ENCODE results near the gene FKRP.
"Not testable (repeated sequence)": the region's sequence is repeated elsewhere in the genome, so short reads cannot be mapped to it uniquely, and the experiment has no call there.

Gene FKRP

DNA sequence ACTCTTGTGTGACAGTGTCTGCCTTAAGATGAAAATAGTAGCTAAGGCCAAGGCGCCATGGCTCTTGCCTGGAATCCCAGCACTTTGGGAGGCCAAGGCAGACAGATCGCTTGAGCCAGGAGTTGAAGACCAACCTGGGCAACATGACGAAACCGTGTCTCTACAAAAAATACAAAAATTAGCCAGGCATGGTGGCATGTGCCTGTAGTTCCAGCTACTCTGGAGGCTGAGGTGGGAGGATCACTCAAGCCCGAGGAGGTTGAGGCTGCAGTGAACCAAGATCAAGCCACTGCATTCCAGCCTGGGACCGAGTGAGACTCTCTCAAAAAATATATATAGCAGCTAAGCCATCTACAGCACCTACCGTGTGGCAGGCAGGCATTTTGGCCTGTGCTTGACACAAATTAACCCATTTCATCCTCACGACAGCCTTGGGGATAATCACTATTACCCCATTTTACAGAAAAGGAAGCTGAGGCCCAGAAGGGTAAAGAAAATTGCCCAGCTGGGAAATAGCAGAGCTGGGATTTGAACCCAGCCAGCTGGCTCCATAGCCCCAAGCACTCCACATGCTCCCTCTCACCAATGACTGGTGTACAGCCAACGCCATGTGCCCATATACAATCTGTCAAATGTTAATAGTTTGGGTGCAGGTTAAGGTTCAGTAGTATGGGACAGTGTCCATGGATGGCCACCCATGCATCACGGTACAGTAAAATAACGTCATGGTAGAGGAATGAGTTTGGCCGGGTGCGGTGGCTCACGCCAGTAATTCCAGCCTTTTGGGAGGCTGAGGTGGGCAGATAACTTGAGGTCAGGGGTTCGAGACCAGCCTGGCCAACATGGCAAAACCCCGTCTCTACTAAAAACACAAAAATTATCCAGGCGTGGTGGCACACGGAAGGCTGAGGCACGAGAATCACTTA lies 39.5 kb downstream of the FKRP start:
- DNase-seq (ENCODE audit: low read depth in 2 of 2) = no peak

DNA sequence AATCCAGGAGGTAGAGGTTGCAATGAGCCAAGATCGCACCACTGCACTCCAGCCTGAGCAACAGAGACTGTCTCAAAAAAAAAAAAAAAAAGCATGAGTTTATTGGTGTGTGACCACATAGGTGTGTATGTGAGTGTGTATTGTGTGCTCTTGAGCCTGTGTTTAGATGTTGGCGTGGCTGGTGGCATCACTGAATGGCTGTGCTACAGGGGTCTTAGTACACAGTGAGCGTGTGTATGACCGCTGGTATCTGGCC lies 40.1 kb downstream of the FKRP start:
- no peak for DNase-seq (ENCODE audit: low read depth in 2 of 2)

DNA sequence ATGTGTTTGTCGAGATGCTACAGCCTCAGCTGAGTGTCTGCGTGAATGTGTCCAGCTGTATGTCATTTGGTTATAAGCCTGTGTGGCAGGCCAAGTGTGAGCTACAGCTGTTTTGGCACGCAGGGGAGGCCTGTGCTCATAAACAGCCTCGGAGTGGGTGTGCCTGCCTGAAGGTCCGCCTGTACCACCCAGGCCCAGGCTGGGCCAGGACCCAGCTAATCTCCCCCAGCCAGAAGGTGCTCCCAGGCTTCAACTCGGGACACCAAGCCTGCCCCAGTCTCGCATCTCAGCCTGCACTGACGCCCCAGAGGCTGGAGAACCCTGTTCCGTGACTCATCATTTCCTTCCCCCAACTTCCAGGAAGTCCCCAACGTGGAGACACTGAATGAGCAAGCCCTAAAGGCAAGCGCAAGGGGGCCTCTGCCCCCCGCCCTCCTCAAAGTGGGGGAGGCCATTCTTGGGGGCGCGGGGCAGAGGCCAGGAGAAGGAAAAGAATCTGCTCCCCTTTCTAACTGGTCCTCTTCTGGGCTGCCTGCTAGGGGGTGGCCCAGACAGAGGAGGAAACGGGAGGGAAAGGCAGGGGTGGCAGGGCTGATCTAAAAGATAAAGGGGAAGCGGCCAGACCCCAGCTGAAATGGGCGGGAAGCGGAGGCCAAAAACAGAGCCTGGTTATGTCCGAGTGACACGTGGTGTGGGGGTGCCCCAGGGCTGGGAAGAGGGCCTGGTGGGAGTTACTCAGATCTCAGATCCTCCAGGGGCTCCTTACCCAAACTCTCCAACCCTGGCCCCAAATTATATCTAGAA lies 40.6 kb downstream of the FKRP start:
- DNase-seq (ENCODE audit: low read depth in 2 of 2) = peak; percentile 73 to 80

DNA sequence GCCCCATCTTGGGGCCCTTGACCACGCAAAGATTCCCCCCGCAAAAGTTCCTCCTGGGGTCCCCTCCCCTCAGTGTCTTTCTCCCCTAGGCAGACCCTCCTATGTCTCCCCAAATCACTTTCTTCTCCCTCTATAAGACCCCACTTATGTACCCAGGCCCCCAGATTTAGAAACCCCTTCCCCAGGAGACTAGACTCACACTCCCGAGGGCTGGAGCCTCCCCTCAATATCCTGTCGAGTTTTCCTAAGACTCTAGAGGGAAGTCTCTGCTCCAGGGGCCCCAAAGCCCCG lies 41.1 kb downstream of the FKRP start:
- DNase-seq (ENCODE audit: low read depth in 2 of 2) = no peak

DNA sequence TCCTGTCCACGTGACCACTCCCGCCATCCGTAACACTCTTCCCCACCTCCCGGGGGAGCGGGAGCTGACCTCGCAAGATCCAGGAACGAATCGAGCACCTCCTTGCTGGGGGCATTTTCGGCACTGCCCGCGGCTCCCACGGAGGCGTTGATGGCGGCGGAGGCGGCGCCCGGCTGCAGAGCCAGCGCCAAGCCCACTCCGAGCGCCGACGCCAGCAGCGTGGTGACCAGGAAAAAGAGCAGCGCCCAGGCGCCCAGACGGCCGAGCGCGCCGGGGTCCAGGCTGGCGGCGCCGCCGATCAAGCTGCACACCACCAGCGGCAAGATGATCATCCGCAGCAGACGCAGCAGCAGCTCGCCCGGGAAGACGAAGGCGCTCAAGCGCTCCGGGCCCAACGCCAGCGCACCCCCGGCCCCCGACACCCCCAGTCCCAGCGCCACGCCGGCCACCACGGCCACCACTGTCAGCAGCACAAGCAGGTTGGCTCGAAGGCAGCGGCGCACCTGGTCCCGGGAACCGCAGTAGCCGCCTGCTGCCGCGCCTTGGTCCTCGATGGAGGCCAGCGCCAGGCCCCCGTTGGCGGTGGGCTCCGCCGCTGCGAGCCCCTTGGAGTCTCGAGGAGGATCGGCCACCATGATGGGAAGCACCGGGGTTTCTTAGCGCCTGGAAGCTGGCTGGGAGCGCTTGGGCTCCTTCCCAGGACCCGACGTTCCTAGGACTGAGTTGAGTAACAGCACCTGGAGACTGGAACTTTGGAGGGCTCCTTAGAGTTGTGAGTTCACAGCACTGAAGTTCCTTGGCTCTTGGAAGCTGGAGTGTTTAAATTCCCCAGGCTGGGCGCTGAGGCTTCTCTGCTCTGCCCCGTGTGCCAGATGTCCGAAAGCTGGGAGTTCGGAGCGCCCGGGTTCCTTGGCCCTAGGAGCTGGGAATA lies 41.7 kb downstream of the FKRP start:
- peak; percentile 5 to 26 for DNase-seq (ENCODE audit: low read depth in 2 of 2)

DNA sequence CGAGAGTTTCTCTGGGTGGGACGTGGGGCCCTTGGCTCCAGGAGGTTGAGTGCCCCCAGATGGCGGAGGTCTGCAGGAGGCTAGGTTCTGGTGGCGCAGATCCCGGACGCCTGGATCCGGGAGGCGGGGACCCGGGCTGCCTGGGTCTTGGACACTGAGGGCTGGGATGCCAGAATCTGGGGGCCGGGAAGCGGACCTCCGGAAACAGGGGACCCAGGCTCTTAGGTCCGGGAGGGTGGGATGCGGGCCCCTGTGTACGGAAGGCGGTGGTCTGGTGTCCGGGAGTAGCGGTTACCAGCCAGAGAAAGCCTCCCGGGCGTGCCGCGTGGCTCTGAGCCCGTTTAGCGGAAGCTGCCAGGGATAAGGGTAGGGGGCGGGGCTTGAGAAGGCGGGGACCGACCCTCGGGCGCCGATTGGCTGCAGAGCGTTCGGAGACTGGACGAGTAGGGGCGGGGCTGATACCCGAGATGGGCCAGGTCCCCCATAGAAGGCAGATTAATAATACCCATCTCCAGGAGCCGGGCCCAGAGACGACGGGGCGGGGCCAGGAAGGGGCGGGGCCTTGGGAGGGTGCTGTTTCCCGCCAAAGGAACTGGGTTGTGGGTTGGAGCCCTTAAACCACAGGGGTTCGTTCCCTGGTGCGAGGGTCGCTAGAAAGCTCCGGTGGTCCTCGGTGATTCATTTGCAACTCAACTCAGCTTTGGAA lies 42.6 kb downstream of the FKRP start, which contains the start of gene SLC1A5:
Gene SLC1A5 (minus strand): TSS at position 333 of the 706 bp plus-strand sequence. CDS start 629 bp downstream, outside the sequence.
- DNase-seq (ENCODE audit: low read depth in 2 of 2) = peak; percentile 98 to 99

DNA sequence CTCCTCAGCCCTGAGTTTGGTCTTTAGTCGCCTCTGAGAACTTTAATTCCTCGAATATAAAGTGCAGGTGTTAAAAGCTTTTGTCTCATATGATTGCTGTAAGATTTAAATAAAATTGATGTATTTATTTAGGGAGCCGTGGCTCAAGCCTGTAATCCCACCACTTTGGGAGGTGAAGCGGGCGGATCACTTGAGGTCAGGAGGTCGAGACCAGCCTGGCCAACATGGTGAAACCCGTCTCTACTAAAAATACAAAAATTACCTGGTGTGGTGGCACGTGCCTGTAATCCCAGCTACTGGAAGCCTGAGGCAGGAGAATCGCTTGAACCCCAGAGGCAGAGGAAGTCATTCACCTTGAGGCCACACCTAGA lies 43.1 kb downstream of the FKRP start:
- DNase-seq (ENCODE audit: low read depth in 2 of 2) = no peak

DNA sequence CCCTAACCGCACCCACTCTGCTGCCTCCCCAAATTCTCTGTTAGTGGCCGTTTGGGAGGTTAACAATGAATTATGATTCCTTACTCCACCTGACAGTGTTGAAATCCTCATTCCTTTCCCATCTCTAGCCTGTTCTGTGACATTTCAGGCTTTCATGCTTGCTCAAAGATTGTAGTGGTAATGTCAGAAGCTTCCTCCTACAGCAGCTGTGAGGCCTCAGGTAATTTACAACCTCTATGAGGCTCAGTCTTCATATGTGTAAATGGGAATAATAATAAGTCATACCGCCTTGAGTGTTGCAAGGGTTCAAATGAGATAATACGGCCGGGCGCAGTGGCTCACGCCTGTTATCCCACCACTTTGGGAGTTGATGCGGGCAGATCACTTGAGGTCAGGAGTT lies 43.5 kb downstream of the FKRP start:
- no peak for DNase-seq (ENCODE audit: low read depth in 2 of 2)

DNA sequence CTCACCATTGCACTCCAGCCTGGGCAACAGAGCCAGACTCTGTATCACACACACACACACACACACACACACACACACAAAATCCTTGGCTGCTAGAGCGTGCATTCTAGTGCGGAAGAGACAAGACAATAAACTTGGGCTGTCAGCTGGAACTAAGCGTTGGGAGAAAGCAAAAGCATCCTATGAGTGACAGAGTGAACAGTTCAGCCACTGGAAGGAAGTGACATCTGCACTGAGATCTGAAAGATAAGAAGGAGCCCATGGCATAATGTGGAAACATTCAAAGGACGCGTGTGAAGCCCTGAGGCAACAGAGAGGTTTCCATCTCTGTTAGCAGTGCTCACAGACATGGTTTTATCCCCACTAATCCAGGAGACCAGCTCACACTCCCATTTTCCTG lies 46.1 kb downstream of the FKRP start:
- no peak for DNase-seq (ENCODE audit: low read depth in 2 of 2)

DNA sequence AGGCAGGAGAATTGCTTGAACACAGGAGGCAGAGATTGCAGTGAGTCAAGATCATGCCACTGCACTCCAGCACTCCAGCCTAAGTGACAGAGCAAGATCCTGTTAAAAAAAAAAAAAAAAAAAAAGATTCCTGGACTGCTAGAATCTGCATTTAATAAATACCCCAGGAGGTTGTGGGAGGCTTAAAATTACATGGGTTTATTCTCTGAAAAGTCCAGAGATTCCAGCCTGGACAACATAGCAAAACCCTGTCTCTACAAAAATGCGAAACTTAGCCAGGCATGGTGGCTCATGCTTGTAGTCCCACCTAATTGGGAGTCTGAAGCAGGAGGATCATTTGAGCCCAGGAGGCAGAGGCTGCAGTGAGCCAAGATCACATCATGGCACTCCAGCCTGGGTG lies 52.0 kb downstream of the FKRP start:
- DNase-seq (ENCODE audit: low read depth in 2 of 2) = no peak

DNA sequence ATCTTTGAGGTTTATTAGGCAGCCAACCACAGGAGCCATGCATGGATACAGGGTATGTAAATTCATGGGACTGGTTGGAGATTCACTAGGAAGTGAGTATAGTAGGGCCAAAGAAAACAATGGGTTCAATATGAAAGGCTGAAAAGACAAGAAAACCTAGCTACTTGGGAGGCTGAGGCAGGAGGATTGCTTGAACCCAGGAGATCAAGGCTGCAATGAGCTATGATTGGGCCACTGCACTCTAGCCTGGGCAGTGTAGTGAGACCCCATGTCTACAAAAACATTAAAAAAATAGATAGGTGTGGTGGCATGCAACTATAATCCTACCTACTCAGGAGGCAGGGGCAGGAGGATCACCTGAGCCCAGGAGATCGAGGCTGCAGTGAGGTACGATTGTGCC lies 52.9 kb downstream of the FKRP start:
- DNase-seq (ENCODE audit: low read depth in 2 of 2) = no peak

DNA sequence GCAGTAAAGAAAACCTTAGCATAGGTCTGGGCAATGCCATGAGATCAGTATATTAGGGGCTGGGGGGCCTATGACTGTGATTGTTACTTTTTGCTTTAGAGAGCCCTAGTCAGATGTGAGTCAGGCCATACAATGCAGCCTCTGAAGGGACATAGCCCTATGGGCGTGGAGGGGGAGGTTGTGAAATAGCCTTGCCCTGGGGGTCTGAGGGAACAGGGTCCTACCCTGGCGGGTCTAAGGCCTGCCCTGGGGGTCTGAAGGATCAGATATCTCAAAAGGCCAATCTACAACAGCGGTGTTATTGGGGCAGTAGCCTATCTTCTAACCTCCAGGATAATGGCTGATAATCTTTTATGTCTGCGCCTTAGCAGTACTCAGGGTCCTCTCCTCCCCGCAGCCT lies 56.3 kb downstream of the FKRP start:
- DNase-seq (ENCODE audit: low read depth in 2 of 2) = no peak

DNA sequence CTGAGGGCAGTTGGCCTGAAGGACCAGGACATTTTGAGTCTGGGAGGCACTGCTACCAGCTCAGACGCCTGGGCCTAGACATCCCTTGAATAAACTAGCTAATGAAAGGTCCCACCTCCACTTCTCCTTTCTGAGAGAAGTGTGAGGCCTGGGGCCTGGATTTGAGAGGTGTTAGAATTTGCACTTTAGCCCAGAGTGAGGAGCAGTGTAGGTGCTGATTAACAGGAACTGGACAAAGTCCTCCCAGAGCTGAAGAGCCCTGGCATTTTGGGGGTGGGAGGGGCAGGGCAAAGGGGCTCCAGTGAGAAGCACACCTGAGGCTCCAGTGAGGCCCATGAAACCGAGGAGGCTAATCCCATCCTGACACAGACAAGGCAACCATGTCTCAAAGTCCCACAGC lies 57.7 kb downstream of the FKRP start:
- DNase-seq (ENCODE audit: low read depth in 2 of 2) = no peak

DNA sequence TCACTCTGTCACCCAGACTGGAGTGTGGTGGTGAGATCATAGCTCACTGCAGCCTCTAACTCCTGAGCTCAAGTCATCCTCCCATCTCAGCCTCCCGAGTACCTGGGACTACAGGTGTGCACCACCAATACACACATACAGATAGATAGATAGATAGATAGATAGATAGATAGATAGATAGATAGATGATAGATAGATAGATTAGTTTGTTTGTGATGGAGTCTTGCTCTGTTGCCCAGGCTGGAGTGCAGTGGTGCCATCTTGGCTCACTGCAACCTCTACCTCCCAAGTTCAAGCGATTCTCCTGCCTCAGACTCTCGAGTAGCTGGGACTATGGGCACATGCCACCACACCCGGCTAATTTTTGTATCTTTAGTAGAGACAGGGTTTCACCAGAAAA lies 58.6 kb downstream of the FKRP start:
- DNase-seq (ENCODE audit: low read depth in 2 of 2) = not testable (repeated sequence)

DNA sequence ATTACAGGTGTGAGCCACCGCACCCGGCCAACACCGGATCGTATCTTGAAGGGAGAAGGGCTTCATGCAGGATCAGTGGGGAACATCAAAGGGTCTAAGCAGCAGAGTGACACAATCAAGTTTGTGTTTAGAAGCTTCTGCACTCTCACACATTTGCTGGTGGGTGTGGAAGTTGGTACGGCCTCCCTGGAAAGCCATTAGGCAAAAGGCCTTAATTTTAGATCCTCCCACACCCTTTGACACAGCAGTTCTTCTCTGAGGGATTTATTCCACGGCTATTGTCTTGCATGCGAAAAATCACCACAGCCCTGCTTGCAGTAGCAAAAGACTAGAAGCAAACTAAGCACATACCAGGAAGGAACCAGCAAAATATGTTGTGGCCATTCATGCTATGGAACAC lies 60.8 kb downstream of the FKRP start:
- no peak for DNase-seq (ENCODE audit: low read depth in 2 of 2)
